HG03135 (cell line): ENCODE results near the gene FYTTD1.

ENCODE experiments used
- ATAC-seq: cut with Tn5 transposase; IDR thresholded peaks from one replicate; pipeline ENCODE4 v1.9.1; 2021; ENCODE audit warnings: mild to moderate bottlenecking, moderate library complexity; ENCODE audit not compliant: unreplicated experiment

The FYTTD1 gene

DNA sequence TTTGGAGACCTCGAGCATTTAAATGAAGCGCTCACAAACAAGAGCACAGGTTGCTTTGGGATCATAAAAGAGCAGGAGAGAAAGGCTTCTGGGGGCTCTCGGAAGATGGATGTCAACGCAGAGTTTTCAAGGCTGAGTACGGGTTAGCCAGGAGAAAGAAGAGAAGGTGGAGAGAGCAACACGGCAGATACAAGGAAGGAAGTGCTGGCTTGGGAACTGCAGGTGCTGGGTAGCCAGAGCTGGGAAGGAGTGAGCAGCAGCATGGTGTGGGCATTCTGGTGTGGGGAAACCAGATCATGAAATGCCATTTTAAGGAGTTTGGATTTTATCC is 12.4 kb upstream of the FYTTD1 start:
- no peak for ATAC-seq

DNA sequence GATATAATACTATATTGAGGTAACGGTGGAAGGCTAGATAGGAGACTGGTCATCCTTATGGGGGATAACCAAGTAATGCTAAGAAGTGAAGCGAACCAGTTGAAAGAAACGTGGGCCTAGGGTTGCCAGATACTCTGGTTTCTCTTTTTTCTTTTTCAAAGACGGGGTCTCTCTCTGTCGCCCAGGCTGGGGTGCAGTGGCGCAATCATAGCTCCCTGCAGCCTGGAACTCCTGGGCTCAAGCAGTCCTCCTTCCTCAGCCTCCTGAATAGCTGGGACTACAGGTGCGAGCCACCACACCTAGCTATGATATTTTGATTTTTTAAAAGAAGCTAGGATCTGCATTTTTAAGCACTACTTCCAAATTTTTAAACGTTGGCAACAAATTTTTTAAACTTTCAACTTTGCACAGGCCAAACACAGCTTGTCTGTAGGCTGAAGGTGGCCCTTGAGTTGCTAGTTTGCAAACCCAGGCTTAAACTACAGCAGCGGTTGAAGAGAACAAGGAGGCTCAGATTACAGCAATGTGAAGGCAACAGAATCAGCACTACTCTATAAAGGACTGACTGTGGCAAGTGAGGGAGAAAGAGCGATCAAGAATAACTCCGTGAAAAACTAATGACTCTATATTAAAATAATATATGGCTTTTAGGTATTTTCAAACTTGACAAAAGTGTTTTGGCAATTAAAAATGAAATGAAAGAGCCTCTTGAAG is 11.8 kb upstream of the FYTTD1 start:
- no peak for ATAC-seq

DNA sequence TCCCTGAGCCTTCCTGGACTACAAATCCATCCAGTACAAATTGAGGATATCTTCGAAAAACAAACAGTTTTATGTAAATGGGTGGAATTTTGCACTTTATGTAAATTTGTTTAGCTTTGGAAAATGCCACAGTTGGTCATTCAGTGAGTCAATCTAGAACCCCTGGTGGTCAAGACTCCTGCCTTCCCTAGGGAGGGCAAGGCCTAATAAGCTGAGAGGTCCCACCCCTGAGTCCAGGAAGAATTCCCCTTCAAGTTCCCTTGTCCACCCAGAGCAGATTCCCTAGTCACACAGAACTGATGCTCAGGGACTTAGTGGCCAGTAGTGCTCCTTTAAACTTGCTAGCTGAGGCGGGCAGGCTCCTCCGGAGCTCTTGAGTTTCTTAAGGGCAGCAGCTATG is 6.9 kb upstream of the FYTTD1 start:
- no peak for ATAC-seq

DNA sequence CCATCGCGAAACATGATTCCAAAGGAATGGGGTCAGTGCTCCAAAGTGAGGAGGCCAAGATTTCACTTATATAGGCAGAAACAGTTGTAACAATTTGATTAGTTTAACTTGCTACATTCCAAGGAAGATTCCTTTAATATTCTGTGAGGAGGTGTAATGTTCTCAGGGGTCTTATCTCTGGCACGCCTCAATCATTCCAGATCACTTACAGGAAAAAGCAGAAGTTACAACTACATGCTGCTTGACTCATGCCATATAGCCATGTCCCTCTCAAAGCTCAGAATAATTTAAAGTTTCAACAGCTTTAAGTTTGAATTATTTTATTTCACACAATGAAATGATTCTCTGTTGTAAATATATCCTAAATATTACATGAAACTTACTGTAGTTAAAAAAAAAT is 3.5 kb upstream of the FYTTD1 start:
- ATAC-seq = no peak

DNA sequence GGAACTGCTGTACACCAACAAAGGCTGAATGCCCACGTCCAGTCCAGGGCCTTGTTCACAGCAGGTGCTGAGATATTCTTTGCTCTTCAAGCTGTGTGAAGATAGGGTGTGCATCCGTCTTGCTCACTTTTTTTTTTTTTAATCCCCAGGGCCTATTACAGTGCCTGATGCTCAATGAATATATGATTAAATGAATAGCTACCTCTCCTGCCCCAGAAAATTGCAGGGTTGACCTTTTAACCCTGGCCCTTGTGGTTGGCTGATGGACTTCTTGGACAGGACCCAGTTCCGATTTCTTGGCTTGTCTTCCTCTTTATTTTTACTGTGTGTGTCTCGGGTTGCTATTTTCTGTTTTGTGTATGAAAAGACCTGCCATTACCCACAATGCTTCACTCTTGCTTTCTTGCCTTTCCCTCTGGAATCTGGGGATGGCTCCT is 2.9 kb upstream of the FYTTD1 start:
- ATAC-seq = no peak

DNA sequence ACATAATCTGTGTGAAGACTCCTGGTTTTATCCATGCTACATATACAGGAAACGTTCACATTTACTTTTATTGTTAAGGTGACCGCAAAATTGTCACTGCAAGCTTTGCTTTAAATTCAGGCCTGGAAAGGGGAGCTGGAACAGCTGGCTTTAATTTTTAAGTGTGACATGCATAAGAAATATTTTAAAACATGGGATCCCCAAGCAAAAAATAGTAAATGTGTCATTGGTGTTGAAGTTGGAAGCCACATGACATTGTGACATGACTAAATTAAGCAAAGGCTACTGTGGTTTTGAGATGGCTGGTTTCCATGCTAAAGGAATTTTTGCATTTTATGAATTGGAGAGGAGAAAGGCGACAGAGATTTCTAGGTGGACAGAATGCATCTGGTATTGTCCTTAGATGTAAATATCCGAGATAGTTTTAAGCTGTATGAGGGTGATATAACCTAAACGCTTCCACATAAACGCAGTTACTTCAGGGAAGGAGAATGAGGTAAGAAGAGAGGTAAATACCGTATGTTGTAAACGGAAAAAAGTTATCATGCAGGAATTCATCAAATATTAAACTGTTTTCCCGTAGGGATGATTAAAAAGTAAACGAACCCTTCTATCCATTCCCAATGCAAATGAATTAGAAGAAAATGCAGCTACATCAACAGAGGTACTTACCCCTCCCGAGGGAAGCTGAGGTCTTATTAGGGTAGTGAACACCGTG is 927 bp upstream of the FYTTD1 start:
- no peak for ATAC-seq

DNA sequence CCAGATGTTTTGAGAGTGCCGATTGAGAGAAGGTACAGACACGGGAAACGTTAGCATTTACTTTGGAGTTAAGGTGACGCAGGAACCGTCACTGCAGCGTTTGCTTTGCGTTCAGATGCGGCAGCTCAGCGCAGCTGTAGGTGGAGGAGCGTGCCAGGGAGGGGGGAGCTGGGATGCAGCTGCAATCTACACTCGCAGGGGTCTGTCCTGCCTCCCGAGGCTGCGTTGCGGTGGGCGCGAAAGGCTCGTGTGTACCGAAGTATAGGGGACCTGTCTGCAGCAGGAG is 425 bp upstream of the FYTTD1 start:
- ATAC-seq = peak; percentile 37

DNA sequence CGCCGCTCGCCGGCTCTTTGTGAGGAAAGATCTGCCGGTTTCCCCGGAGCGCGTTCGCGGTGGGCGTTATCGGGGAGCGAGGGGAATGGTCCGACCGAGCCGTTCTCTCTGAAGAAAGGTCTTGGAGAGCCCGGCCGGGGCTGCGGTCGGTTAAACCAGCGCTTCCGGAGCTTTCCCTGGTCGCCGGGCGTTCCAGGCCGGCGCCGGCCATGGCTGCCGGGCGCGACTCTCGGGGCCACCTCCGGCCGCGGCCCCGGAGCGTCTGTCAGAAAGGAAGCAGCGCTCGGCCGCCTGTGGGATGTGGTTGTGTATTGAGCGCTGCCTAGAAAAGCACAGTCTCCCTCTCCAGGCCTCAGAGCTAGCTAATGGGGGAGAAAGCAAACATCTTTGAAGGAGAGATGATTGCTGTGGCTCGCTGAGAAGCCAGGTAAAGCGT is 731 bp downstream of the FYTTD1 start:
- ATAC-seq = peak; percentile 54

DNA sequence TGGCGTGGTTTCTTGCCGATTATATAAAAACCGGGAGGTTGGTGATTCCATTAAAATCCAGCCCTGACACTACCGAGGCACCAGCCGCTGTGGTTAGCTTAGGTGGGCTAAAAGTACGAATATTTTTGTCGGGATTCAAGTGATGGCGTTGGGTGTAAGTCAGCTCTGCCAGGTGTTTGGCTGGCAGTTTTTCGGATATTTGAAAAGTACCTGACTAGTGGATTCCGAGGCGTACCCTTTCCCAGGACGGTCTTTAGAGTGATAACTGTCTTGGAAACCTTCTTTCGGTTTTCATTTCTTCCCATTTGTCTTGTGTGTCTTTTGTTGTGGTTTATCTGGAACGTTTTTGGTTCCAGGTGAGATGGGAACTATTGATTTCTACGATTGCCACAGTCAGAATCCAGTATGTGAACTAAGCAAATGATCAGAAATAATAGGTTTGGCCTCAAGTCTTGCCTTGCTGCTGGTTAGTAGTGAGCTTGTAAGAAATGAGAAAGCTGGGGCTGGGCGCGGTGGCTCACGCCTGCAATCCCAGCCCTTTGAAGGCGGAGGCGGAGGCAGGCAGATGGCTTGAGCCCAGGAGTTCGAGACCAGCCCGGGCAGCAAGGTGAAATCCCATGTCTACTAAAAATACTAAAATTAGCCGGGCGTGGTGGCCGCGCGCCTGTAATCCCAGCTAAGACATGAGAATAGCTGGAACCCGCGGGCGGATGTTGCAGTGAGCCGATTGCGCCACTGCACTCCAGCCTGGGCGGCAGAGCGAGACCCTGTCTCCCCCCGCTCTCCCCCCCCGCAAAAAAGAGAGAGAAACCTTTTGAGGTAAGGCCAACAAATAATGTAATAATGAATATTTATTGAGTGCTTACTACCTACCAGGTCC is 1.4 kb downstream of the FYTTD1 start:
- no peak for ATAC-seq

DNA sequence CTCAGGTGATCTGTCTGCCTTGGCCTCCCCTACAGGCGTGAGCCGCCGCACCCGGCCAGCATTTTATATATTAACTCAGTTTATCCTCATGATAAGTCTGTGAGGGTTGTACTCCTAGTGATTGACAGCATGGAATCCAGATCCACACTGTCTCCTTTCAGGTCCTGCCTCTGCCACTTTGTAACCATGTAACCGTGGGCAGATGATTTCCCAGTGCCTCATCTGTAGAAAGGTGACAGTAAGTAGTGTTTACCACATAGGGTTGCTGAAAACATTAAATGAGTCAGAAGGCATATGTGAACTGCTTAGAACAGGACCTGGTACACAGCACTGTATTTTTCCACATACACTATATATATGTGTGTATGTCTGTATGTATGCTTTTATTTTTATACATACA is 2.4 kb downstream of the FYTTD1 start:
- no peak for ATAC-seq

DNA sequence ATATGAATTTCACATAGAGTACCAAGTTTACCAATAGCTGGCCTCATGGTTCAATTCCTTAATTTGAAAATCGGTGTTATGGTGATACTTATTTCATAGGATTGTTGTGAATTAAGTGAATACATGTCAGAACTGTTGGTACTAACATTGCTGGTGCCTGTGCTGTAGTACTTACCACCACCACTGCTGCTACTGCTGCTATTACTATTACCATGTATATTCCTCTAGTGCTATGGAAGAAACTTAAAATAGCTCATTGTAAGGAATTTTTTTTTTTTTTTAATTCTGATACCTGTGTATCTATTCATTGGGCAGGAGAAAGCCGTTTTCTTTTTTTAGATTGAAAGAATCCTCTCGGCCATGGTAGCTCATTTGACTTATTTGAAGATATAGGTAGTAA is 3.6 kb downstream of the FYTTD1 start:
- ATAC-seq = no peak

DNA sequence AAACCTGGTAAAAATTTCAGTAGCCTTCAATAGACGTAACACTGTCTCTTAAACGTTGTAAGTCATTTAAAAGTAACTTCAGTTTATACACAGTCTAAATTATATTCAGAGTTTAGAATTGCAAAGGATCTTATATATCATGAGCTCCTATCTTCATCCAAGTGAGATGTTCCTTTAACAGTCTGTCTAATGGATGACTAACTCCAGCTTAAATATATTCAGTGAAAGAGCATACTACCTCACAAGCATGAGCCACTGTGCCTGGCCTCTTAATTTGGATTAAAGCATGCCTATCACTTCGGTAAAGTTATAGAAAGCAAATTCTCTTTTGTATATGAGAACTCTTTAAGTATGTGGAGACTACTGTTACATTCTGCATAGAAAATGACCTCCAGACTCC is 7.0 kb downstream of the FYTTD1 start:
- no peak for ATAC-seq

DNA sequence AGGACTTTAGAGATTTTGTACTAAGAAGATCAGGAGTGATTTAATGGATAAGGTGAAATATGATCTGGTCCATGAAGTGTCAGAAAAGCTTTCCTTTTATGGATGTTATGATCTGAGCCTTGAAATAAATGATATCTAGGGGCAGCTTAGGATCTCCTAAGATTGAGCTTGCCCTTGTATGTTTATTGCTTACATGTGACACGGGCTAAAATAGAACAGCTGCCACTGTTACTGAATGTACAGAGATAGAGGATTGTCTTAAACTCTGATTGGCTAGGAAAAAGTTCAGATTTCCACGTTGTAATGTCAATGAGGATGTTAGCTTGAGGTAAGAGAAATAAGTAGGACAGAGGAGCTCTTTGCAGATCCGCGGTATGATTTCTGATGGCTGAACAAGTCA is 8.8 kb downstream of the FYTTD1 start:
- no peak for ATAC-seq

DNA sequence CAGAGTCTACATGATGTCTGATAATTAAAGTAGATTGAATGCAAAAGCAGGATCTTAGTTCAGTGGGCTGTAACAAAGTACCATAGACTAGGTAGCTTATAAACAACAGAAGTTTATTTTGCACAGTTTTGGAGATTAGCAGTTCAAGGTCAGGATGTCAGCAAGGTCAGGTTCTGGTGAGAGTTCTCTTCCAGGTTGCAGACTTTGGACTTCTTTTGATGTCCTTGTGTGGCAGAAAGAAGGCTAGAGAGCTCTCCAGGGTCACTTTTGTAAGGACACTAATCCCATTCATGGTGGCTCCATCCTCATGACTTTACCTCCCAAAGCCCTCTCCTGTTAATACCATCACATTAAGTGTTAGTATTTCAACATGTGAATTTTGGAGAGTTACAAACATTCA is 12.1 kb downstream of the FYTTD1 start:
- ATAC-seq = no peak

DNA sequence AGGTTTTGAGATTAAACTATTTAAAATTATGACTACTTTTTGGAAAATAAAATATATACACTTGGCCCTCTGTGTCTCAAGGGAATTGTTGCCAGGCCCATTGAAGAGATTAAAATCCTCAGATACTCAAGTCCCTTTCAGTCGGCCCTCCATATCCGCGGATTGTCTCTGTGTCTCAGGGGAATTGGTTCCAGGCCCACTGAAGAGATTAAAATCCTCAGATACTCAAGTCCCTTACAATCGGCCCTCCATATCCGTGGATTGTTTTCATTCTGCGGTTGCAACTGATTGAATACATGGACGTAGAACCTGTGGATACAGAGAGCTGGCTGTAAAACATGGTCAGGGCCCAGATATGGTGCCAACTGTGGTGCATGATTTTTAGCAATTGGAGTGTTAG is 25.6 kb downstream of the FYTTD1 start:
- ATAC-seq = no peak

DNA sequence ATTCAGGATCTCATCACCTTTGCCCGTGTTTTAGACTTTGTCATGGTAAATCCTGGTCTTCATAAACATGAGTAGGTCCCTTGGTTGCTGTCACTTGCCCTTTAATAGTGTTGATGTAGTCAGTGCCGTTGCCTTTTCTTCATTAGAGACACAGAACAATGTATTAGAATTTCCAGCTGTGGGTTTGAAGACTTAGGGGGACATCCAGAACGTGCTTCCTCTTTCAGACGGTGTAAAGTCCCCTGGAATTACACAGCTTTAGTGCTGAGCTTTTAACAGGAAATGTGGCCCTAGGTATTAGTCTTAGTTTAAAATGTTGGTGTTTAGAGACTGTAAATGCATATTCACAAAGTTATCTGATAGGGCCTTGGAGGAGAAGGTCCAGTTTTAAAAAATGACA is 32.5 kb downstream of the FYTTD1 start:
- no peak for ATAC-seq

DNA sequence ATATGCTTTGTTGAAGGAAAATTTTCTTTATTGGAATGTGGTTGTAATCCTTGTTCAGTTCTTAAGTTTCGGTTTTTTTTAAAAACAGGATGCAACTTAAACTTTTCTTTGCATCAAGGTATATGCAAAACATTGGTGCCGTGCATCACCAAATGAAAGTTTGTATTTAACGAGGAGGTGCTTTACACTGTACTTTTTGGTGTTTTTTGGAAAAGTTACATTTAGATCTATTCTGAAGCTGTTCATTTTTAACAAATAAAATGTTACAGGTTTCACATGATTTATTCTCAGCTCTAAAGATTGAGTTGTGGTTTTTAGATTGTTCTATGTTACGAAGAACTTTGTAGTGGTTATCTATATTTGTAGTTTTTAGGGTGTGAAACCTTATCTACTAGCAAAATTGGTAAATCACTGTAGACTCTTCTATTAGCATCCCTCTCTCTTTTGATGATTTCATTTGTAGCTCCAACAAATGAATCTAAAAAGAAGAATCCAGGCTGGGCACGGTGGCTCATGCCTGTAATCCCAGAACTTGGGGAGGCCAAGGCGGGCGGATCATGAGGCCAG is 34.4 kb downstream of the FYTTD1 start:
- no peak for ATAC-seq

DNA sequence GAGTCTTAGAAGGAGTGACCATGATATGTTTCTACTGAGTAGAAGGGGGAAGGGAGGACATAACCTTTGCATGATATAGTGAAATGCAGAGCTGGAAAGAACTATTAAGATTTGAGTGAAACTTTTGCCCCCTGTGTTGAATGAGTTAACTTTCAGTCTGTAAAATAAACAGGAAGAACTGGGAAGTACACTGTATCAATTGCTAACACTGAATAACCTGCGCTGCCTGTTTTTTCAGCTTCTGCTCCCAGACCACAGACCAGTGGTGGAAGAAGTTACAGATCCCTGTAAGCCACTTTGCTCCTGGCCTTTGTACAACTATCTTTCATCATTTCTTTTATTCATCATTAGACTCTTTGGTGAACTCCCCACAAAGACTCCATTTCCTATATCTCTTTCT is 37.7 kb downstream of the FYTTD1 start:
- no peak for ATAC-seq

DNA sequence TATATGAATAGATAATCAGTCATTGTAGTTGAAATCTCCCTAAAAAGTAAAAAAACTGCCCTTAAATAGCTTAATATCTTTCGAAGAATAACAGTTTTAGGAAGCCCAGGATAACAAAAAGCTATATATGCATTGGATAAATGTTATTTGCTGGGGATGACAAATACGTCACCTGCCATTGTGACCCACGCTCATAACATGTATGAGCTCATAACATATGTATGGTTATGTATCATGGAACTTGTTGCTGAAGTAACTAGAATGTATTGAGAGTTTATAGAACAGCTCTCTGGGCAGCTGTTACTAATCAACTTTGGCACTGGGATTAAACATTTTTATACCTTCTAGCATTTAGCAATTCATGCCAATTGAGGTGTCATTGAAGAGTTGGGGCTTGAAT is 39.6 kb downstream of the FYTTD1 start:
- no peak for ATAC-seq

DNA sequence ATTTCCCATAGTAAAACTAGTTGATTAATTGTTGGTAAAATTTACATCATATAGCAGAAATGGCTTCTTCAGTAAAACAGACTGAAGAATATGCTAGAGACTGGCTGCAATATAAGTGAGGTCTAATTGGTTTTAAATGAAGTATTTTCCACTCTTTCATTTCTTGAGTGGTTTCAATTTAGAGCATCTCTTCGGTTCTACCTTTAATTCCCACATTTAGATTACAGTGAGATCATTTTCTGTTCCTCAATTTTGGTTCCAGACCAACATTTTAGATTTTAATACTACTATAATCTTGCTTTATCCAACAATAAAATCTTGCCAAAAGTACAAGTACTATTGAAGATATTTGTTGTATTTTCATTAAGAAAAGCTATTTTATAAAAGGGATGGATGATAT is 40.4 kb downstream of the FYTTD1 start:
- no peak for ATAC-seq

DNA sequence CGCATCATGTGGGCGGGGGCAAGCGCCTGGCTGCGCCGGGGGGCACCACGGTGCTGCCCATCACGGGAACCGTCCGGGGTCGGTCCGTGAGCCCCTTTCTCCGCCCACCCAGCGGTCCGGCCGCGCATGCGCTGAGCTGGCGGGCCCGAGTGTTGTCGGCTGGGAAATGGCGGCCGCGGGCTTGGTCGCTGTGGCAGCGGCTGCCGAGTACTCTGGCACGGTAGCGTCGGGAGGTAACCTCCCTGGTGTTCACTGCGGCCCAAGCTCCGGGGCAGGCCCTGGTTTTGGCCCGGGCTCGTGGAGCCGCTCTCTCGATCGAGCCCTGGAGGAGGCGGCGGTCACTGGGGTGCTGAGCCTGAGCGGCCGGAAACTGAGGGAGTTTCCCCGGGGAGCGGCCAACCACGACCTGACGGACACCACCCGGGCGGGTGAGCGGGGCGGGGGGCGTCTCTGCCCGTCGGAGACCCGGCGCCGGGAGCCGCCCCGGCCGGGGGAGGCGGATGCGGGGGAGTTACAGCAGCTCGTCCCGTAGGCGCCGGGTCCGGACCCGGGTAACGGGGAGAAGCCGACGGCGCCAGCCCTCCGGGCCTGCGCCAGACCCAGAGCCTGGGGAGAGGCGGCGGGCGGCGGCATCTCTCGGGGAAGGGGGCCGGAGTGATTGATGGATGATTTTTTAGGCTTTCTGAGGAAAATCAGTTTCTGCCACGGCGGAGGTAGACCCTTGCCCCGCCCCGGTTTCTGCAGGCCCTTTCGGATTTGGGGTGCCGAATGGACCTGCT is 41.6 kb downstream of the FYTTD1 start, which contains the start of gene LRCH3:
LRCH3 (plus strand) TSS at position 142 of the 779 bp plus-strand sequence; CDS start at position 167, 25 bp downstream.
- ATAC-seq = peak; percentile 81
